ENCODE data around the gene TXNRD2.
"Not testable (repeated sequence)": the region's sequence is repeated elsewhere in the genome, so short reads cannot be mapped to it uniquely, and the experiment has no call there.

The TXNRD2 gene

GRCh38 chr22:19923914-19924513 lies 17.6 kb downstream of the TXNRD2 start:
- DNase-seq (ENCODE audit: low read depth in 3 of 3): no peak

- DNase-seq (ENCODE audit: low read depth in 3 of 3): no peak
Observed at GRCh38 chr22:19921544-19922081, 20.0 kb downstream of the TXNRD2 start.

DNA sequence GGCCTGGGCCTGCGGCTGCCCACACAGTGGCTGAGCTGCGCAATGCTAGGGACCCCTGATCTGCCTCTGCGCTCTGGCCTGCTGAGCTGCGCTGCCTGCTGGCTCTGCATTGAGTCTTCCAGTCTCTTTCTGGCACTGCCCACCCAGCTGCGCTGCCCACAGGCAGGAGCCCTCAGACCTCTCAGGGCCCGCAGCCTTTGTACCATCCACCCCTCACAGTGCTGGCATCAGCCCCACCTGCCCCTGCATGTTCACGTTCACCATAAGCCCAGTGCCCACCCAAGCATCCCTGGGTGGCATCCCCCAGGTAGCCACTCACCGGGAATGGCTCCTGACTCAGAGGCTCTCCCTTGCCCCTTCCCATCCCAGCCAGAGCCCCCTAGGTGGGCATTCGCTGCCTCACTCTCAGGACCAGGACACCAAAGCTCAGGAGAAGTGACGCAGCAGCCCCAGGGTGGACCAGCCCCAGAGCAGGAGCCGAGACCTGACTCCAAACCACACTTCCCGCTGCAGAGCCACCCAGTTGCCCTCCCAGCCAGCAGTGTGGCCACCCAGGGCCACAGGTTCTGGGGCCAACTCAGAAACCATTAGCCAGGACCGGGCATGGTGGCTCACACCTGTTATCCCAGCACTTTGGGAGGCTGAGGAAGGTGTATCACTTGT lies 21.8 kb downstream of the TXNRD2 start:
- DNase-seq (ENCODE audit: low read depth in 3 of 3): no peak

GRCh38 chr22:19918332-19919106 lies 23.1 kb downstream of the TXNRD2 start:
- DNase-seq (ENCODE audit: low read depth in 3 of 3): no peak

DNA sequence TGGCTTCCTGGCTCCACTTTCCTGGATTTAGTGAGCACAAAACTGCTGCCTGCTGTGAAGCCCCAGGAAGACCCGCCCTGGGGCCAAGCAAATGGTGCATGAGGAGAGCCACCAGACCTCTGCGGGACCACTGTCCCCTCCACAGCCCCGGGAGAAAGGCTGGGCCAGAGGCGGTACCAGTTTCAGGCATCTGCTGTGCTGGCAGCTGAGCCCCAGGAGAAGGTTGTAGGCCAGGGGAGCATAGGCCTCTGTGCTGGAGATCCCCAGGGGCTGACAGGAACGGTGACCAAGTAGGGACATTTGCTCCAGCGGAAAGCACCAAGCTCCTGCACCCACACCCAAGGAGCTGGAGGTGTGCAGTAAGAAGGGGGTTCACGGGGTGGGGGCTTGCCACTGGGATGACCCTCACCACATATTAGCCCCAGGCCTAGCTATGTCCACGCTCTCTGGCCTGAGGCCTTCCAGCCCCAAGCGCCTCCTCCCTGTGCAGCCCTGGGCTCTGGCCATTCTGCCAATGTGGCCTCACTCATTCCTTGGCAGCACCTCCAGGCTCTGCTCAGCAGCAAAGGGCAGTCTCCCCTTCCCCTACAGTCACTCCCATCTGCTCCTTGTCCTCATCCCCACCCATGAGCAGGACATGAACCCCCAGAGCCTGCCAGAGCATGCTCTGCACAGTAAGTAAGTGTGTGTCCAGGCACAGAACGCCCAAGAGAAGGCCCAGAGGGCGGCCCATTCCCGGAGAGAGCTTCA lies 24.1 kb downstream of the TXNRD2 start:
- no peak for DNase-seq (ENCODE audit: low read depth in 3 of 3)

- no peak for DNase-seq (ENCODE audit: low read depth in 3 of 3)
Observed at GRCh38 chr22:19916941-19917340, 24.7 kb downstream of the TXNRD2 start.

- DNase-seq (ENCODE audit: low read depth in 3 of 3): no peak
Observed at GRCh38 chr22:19916006-19916405, 25.6 kb downstream of the TXNRD2 start.

GRCh38 chr22:19915287-19915954 lies 26.2 kb downstream of the TXNRD2 start:
- no peak for DNase-seq (ENCODE audit: low read depth in 3 of 3)

GRCh38 chr22:19914201-19914943 lies 27.2 kb downstream of the TXNRD2 start:
- no peak for DNase-seq (ENCODE audit: low read depth in 3 of 3)

GRCh38 chr22:19913337-19913936 lies 28.2 kb downstream of the TXNRD2 start:
- DNase-seq (ENCODE audit: low read depth in 3 of 3): no peak

GRCh38 chr22:19912271-19912999 lies 29.2 kb downstream of the TXNRD2 start:
- no peak for DNase-seq (ENCODE audit: low read depth in 3 of 3)

GRCh38 chr22:19911540-19912270 lies 29.9 kb downstream of the TXNRD2 start:
- no peak for DNase-seq (ENCODE audit: low read depth in 3 of 3)

- no peak for DNase-seq (ENCODE audit: low read depth in 3 of 3)
Observed at GRCh38 chr22:19910180-19910744, 31.4 kb downstream of the TXNRD2 start.

- peak; percentile 69 to 80 (median 71) for DNase-seq (ENCODE audit: low read depth in 3 of 3)
Observed at GRCh38 chr22:19909350-19910179, 32.1 kb downstream of the TXNRD2 start.

DNA sequence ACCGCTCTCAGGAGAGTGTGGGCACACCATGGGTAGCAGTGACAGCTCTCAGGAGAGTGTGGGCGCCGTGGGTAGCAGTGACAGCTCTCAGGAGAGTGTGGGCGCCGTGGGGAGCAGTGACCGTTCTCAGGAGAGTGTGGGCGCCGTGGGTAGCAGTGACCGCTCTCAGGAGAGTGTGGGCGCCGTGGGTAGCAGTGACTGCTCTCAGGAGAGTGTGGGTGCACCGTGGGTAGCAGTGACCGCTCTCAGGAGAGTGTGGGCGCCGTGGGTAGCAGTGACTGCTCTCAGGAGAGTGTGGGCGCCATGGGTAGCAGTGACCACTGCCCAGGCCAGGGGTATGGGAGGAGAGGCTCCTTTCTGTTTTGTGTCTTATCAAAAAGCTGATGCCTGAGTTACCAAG lies 33.7 kb downstream of the TXNRD2 start:
- DNase-seq (ENCODE audit: low read depth in 3 of 3): not testable (repeated sequence)

- not testable (repeated sequence) for DNase-seq (ENCODE audit: low read depth in 3 of 3)
Observed at GRCh38 chr22:19906864-19907263, 34.8 kb downstream of the TXNRD2 start.

Measured in stimulated activated CD4-positive, alpha-beta T cell treated with anti-CD3 and anti-CD28 coated beads, TNF-alpha, amount 100 ng/mL, for 4 hours (primary cell).